HG02642 (cell line): Measurements from ENCODE around the gene LYRM4.

Experiments used
- ATAC-seq: cut with Tn5 transposase; IDR thresholded peaks from one replicate; pipeline ENCODE4 v1.9.1; 2021; ENCODE audit warnings: mild to moderate bottlenecking; ENCODE audit not compliant: unreplicated experiment, poor library complexity

LYRM4 gene

DNA sequence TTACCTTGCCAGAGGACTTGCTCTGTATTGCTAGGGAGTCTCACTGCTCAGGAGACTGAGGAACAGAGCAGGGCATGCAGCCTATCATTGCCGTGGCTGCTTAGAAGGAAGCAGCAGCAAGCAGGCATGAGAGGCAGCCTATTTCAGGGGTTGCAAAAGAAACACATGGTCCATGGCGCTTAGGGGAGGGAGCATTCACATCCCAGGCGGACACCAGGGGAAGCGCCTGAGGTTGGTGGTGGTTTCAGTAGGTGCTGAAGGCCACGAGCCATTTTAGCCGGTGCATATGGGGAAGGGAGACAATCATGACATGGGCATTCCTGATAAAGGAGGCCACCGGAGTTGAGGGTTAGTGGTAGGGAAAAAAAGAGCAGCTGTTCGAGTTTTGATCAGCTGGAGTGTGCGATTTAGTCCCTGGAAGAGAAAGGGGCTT is 21.5 kb upstream of the LYRM4 start:
- no peak for ATAC-seq

DNA sequence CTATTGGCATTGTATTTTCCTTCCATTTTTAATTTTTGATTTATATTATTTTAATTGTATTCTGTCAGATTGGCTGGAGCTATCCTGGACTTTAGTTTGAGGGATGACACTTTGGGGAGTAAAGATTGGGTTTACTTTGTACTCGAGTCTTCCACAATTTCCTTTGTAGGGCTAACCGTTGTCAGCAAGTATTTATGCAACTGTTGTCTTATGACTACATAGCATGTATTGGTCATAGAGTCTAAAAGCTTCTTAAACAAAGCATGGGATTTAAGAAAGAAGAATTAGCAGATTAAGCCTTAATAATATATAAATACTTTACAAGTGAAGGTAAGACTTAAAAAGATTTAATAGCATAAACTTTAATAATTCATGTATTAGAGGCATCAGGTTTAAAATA is 20.2 kb upstream of the LYRM4 start:
- ATAC-seq, result no peak

DNA sequence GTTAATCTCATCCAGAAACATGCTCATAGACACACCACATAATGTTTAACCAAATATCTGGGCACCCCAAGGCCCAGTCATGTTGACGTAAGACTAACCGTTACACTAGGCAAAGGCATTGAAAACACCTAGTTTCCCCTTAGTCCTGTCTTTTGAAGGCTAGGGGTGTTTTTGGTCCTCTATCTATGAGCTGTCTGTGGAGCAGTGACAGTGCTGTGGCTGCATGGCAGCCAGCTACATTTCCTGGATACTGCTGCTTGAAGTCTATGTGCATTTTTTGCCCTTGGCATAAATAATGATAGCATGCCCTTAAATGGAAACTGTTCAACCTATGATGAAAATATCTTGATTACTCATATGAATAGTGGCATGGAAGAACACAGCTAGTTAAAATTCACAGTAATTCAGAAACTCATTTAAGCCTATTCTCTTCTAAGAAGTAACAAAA is 19.2 kb upstream of the LYRM4 start:
- ATAC-seq, result no peak

GRCh38 chr6:5278565-5279120 is 17.9 kb upstream of the LYRM4 start:
- ATAC-seq, result no peak

GRCh38 chr6:5278047-5278446 is 17.3 kb upstream of the LYRM4 start:
- peak; percentile 52 for ATAC-seq

DNA sequence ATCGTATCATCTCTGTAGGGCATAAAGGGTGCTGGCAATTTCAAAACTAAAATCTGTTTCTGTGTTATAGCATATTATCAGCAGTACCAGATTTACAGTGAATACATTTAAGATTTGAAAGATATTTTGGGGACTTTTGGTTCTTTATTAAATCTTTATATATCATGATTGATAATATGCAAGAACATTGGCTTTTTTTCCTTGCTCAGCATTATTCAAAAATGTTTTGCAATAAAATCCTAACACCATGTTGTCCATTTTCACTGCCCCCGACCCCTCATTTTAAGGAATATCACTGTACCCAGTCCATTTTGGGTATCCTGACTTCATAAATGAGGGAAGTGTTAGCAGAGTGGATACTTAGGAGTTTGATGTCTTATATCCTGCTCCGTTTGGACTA is 16.8 kb upstream of the LYRM4 start:
- no peak for ATAC-seq

- no peak for ATAC-seq
These were observed 15.8 kb upstream of the LYRM4 start for GRCh38 chr6:5276581-5276980.

DNA sequence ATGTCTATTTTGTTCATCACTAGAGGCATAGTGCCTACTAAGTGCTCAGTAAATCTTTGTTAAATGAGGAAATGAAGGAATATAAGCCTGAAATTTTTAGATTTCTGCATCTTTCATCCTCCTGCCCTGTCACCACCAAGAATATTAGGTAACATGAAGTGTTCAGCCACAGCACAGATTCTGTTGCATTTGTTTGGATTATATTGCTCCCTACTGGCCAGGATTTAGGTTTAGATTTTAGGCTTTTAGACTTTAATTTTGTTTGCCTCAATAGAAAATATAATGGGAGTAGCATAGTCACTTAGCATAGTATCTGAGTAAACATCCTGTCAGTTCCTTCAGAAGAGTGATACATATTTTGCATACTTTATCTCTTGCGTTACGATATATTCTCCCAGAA is 14.7 kb upstream of the LYRM4 start:
- ATAC-seq, result no peak

- ATAC-seq, result no peak
These were observed 13.5 kb upstream of the LYRM4 start for GRCh38 chr6:5274231-5274630.

GRCh38 chr6:5271926-5272325 is 11.2 kb upstream of the LYRM4 start:
- ATAC-seq, result no peak

- ATAC-seq, result no peak
These were observed 9.4 kb upstream of the LYRM4 start for GRCh38 chr6:5270093-5270680.

DNA sequence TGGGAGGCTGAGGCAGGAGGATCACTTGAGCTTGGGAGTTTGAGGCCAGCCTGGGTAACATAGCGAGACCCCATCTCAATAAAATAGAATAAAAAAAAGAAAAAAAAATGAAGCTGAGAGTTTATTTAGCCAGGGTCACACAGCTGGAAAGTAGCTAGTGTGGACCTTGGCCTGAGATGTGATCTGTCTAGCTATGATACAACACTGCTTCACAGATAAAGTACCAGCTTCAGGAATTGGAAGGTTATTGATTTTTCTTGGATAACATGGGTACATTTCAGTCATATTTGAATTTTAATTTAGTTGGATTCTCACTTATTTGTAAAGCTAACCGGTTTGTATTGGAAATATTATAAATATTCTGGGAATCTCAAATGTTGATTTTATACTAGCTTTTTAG is 5.7 kb upstream of the LYRM4 start:
- no peak for ATAC-seq

GRCh38 chr6:5261545-5262109 is 877 bp upstream of the LYRM4 start:
- no peak for ATAC-seq

DNA sequence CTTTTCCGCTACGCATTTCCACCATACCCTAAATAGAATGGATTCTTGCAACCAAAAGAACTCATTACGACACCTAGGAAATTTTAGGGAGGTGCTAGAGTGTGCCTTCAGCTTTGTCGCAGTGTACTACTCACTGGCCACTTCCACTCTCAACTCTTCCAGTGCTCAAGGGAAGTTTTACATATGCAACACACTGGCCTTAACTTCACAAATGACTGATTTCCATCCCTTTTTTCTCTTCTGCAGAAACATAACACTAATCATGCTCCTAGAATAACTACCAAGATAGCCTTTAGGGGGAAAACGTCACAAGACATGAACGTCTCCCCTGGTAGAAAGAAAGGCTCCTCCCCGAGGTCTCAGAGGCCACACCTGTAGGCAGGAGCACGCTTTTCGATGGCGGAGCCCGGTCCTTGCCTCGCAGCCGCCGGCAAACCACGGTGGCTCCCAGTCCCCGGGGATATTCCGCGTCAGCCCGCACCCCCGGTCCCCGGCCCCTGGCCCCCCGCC is 584 bp downstream of the LYRM4 start:
- peak; percentile 66 for ATAC-seq

- ATAC-seq, result no peak
These were observed 1.3 kb downstream of the LYRM4 start for GRCh38 chr6:5259428-5259827.

- ATAC-seq, result no peak
These were observed 3.4 kb downstream of the LYRM4 start for GRCh38 chr6:5257400-5257799.

DNA sequence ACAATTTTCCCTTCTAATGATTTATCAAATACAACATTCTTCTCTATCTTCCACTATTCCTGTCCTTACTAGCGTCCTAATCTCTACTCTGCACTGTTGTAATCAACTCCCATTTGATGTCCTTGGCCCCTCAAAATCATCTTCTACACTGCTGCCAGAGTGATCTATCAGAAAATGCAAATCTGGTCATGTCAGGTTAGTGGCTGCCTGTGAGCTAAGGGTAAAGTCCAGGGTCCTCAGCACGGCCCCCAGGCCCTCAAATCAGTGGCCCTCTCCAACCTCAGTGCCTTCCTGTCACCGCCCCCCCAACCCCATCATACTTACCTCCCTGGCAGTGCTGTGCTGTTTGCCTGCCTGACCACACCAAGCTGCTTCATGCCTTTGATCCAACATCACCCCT is 3.8 kb downstream of the LYRM4 start:
- ATAC-seq, result no peak

DNA sequence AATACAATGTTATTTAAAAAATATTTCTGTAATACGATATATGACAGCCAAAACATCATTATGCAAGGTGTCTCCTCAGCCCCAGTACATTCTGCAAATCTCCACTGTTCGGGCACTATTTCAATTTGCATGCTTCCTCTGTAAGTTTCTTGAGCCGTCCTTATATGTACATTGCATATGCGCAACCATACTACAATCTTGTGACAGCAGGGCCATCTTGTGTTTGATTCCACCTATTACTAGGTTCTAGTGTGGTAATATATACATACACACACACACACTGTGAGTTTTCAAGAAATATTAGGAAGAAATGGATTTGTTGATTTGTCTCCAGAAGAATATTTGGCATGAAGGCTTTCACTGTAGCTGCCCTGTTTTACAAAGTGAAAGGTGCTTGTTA is 9.8 kb downstream of the LYRM4 start:
- no peak for ATAC-seq

DNA sequence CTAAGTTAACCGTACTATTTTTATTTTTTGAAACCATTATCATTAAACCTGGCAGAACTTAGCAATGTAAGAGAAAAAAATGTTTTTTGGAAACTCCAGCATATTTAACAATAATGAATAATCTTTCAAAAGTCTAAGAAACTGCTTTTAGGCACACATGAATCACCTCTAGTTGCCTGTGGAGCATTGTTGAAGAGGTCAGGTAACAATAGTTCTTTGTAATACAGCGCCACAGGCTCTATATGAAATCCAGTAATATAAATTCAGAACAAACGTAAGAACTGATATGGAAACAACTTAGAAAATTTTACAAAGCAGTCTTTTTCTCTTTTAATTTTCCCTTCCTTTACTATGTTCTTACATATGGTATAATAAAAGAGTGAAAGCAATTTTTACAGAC is 10.3 kb downstream of the LYRM4 start:
- ATAC-seq, result no peak

DNA sequence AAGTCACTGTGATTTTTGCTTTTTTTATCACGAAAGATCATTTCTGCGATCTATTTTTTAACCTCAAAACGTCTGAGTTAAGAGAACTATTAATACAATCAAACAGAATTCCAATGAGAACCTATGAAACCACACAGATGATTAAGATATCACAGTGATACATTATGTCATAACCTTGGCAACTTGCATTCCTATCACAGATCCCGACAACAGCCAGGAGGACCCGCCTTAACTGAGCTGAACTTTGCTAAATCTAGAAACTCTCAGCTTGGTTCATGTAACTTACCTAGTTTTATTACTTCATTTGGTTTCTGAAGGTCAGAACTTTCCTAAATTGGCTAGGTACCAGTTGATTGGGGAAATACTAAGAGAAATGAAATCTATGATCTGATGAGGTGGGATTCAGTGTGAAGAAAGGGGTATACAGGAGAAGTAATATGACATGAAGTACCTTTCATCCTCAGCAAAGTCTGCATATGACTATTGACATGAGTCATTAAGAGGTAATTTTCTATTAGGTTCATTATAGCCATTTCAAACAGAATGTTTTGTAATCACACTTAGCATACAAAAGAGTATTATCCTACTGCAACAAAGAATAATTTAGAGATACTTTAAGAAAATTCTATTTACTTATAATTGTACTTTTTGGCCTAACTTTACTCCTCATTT is 11.2 kb downstream of the LYRM4 start:
- ATAC-seq, result no peak

DNA sequence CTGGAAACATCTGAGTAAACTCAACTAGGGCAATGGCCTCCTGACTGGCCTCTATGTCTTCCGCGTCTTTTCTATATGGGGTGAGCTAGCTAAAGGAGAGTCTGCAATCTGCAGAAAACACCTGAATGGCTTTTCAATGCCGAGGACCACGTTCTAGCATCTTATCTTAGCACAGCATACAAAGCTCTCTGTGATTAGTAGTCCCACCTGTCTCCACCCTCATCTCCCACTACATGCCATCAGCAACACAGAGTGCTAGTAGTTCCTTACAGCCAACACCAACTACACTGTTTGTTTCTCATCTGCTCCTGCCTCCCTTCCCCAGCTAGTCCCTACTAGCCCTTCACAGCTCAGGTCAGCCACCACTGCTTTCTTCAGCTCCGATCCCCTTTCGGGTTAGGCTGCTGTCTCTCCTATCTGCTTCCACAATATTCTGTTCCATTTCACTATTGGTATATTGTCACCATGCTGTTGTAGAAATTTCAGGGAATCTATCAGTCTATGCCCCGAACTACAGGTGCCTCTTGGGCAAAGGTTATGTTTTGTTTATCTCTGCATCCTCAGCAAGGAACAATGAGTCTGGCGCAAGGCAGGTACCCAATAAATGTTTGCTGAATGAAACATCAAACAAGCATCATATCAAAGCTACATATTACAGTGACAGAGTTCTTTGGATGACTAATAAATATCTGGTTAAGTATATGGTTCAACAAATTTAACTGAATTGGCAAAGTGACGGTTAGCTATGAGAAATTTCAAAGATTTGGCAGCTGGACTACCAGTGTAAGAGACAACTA is 12.2 kb downstream of the LYRM4 start:
- ATAC-seq, result no peak
